Mesenteric fat pad (tissue), 1 donor: ENCODE data around the gene C2CD4C. TPM values are rescaled to one million over a fixed set of nuclear protein-coding genes. Genes with fewer than 3 reads are reported as not detected.
"Not testable (repeated sequence)": the region's sequence is repeated elsewhere in the genome, so short reads cannot be mapped to it uniquely, and the experiment has no call there.

Source experiments
- DNase-seq: peaks from one replicate; pipeline ENCODE4 v3.0.0-alpha.2; 2020; ENCODE audit warnings: low spot score
- total RNA-seq: library from RNA; stranded (reverse); fragmentation: NEBNext Ultra II Directional; extraction: Animal tissue kit (Norgen Biotek cat#: 25700); gene quantifications from one replicate; pipeline ENCODE4 v1.2.1, GENCODE V29; 2021
- donor health status: DM: yes; HTN: yes; CAD: no.

The C2CD4C gene
- total RNA-seq, 1 donor from 2014 or later, result 5.9 TPM

GRCh38 chr19:384799-385169 is 24.2 kb downstream of the C2CD4C start:
- no peak for DNase-seq

GRCh38 chr19:383922-384798 is 24.8 kb downstream of the C2CD4C start:
- peak; percentile 88 for DNase-seq

GRCh38 chr19:383040-383439 is 25.9 kb downstream of the C2CD4C start:
- no peak for DNase-seq

GRCh38 chr19:382578-382977 is 26.4 kb downstream of the C2CD4C start:
- not testable (repeated sequence) for DNase-seq

GRCh38 chr19:381901-382300 is 27.0 kb downstream of the C2CD4C start:
- DNase-seq, result not testable (repeated sequence)

DNA sequence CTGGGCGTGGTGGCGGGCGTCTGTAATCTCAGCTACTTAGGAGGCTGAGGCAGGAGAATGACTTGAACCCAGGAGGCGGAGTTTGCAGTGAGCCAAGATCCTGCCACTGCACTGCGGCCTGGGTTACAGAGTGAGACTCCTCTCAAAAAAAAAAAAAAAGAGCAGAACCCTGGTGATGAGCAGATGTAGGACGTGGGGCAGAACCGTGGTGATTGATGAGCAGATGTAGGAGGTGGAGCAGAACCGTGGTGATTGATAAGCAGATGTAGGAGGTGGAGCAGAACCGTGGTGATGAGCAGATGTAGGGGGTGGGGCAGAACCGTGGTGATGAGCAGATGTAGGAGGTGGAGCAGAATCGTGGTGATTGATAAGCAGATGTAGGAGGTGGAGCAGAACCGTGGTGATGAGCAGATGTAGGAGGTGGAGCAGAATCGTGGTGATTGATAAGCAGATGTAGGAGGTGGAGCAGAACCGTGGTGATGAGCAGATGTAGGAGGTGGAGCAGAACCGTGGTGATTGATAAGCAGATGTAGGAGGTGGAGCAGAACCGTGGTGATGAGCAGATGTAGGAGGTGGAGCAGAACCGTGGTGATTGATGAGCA is 28.2 kb downstream of the C2CD4C start:
- not testable (repeated sequence) for DNase-seq

DNA sequence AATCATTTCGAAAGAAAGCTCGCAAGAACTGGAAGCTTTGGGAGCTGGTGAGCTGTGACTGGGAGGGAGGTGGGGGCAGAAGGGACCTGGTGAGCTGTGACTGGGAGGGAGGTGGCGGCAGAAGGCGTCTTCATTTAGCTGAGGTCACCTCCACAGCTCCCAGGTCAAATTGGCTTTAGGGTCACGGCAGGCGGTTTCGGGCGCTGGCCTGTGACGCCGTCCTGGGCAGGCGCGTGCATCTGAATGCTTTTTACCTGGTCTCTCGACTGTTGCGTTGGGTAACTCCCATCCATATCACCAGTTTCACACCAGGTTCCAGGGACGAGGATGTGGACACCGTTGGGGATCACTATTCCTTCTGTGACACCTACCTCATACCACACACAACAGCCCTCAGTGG is 29.2 kb downstream of the C2CD4C start:
- DNase-seq, result peak; percentile 72

DNA sequence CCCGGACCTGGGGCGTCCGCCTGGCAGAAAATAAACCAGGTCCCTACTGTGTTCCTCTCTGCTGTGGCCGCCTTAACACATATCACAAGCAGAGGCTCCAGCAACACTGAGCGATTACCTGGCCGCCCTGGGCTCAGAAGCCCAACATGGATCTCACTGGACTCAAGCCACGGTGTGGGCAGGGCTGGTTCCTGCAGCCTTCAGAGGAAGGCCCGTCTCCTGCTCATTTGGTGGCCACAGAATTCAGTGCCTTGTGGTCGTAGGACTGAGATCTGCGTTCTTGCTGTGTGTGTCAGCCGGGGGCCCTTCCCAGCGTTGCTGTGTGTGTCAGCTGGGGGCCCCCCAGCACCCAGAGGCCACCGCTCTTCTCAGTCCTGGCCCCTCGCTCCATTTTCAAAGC is 30.2 kb downstream of the C2CD4C start:
- no peak for DNase-seq

DNA sequence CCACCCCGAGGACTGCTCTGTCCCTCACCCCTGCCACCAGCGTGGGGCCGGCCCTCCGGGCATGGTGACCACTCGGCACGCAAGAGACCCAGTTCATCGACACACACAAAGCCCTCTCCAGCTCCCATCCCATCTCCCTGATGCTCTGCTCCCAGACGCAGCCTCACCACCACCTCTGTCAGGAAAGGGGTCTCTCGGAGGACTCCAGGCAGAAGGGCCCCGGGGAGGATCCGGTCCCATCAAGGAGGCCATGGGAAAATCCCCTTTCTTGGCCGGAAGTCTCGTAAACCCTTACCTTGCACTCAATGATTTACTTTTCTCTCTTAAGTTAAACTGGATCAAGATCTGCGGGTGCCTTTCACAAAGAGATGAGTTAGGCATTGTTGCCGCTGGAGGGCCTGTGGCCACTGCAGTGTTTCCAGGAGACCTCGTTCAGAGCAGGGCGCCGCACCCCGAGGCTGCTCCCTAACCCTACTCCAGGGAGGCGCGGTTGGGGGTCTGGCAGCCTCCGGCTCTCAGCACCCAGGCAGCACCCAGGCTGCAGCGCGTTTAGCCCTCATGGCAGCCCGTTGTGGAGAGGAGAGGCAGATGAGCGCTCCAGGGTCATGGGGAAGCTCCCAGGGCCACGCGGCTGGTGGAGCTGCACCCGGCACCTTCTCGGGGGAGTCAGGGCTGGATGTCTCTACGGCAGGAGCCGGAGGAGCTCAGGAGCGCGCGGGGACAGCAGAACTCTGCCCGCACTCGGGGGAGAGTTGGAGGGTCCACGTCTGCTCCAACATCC is 31.0 kb downstream of the C2CD4C start:
- DNase-seq, result peak; percentile 77

GRCh38 chr19:376111-376470 is 32.9 kb downstream of the C2CD4C start:
- DNase-seq, result no peak

DNA sequence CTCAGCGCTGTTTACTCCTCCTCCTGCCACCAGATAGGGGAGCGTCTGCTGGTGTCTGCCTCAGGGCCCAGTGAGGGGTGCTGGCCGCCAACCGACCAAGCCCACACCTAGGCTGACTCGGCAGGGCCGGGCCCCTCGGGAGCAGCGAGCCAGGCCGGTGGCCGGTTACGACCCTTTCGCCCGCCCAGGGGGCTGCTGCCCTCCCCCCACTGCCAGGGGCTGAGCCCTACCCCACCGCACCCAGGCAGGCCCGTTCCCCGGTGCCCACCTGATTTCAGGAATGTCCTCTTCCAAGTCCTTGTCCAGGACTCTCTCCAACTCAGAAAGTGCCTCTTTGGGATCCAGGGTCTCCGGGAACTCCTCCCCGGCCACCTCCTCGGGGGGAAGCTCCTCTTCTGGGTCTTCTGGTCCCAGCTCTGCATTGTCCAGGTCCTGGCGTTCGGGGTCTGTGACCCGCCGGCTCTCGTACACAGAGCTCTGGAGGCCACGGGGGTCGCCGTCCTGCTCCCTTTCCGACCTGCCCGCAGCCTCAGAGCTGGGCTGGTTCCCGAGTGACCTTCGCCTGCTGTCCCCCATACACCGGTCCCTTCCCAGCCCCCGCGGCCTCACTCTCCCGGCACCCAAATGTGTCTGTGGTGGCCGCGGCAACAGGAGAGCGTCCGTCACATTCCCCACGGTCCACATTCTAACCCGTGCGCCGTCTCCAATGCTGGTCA is 33.4 kb downstream of the C2CD4C start:
- peak; percentile 84 for DNase-seq

GRCh38 chr19:374886-375235 is 34.1 kb downstream of the C2CD4C start:
- DNase-seq, result no peak

GRCh38 chr19:374183-374885 is 34.6 kb downstream of the C2CD4C start:
- DNase-seq, result peak; percentile 78

- peak; percentile 86 for DNase-seq
These were observed 35.4 kb downstream of the C2CD4C start for GRCh38 chr19:373391-374182.

DNA sequence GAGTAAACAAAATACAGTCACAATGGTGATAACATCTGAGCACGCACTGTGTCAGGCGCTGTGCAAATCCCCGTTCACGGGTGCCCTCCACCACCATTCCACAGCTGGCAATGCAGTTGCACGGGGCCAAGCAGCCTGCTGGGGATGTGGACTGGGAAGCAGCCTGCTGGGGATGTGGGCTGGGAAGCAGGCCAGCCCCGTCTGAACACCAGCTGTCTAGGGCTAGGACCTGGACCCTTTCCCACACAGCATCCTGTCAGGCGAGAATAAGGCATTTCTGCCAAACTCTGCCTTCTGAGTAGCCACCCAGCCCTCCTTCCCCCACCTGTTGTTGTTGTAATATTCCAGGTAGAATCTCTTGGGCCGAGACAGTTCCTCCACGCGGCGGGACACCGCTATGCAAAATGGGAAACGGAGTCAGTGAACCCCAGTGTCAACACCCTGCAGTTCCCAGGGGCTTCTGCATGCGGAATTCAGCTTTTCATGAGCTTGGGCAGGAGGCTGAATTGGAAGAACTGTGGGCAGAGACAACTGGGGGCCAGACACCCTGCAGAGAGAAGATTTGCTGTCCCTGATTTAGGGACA is 36.5 kb downstream of the C2CD4C start:
- DNase-seq, result peak; percentile 87

GRCh38 chr19:371501-372168 is 37.3 kb downstream of the C2CD4C start:
- DNase-seq, result no peak

DNA sequence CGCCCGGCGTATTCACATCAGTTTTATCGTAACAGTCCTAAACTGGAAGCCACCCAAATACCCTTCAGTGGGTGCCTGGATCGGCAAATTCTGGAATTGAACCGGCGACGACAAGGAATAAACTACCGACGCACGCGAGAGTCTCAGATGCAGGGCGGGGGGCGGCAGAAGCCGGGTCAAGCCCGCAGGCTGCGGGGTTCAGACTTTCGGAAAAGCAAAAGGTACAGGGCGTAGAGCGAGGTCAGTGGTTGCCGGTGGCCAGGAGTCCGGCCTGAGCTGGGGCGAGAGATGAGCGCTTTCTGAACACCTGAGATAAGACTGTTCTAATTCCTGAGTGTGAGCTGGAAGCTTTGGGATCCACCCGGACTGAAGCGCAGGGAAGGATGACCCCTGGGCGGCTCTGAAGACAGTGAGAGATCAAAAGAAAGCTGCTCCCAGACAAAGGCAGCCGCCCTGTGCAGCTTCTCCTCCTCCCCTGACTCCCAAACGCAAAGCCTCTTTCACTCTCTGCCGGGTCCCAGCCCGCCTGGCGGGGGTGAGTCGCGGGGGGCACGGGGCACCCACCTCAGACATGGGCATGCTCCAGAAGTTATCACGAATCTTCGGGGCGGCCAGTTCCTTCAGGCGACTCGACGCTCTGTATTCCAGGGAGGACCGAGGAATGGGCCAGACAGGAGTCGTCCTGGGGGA is 38.2 kb downstream of the C2CD4C start:
- peak; percentile 75 for DNase-seq

DNA sequence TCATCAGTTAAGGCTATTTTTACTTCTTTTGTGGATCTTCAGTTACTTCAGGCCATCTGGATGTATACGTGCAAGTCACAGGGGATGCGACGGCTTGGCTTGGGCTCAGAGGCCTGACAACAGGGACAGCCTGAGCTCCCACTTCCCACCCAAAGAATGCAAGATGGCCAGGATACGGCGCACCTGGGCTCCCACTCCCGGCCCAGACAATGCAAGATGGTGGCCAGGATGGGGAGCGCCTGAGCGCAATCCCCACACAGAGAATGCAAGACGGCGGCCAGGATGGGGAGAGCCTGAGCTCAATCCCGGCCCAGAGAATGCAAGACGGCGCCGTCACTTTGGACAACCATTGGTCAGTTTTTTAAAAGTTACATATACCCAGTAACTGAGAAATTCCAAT is 39.1 kb downstream of the C2CD4C start:
- DNase-seq, result peak; percentile 75
